Measurements from ENCODE around the gene XRCC6.
"Not testable (repeated sequence)": the region's sequence is repeated elsewhere in the genome, so short reads cannot be mapped to it uniquely, and the experiment has no call there.

The XRCC6 gene

GRCh38 chr22:41648432-41648831 is 27.3 kb downstream of the XRCC6 start:
- FAIRE-seq (no peak), DNase-seq (ENCODE audit: low spot score) (no peak)

- DNase-seq (ENCODE audit: low spot score) (no peak), FAIRE-seq (no peak)
These were observed 29.1 kb downstream of the XRCC6 start for GRCh38 chr22:41650229-41650628.

GRCh38 chr22:41650821-41651220 is 29.7 kb downstream of the XRCC6 start:
- no peak for DNase-seq (ENCODE audit: low spot score)

GRCh38 chr22:41654322-41654721 is 33.2 kb downstream of the XRCC6 start:
- no peak for DNase-seq (ENCODE audit: low spot score)
- FAIRE-seq = no peak

More at GRCh38 chr22:41650821-41651220, 29.7 kb downstream of the XRCC6 start:
- no peak for FAIRE-seq

- FAIRE-seq = no peak
- DNase-seq (ENCODE audit: low spot score) = no peak
These were observed 35.5 kb downstream of the XRCC6 start for GRCh38 chr22:41656556-41656955.

- DNase-seq (ENCODE audit: low spot score) (no peak), FAIRE-seq (no peak)
These were observed 36.6 kb downstream of the XRCC6 start for GRCh38 chr22:41657709-41658108.

GRCh38 chr22:41658869-41659268 is 37.8 kb downstream of the XRCC6 start:
- no peak for DNase-seq (ENCODE audit: low spot score)

GRCh38 chr22:41659941-41660340 is 38.8 kb downstream of the XRCC6 start:
- no peak for FAIRE-seq
- DNase-seq (ENCODE audit: low spot score) = no peak

More at GRCh38 chr22:41658869-41659268, 37.8 kb downstream of the XRCC6 start:
- no peak for FAIRE-seq

GRCh38 chr22:41660416-41660815 is 39.3 kb downstream of the XRCC6 start:
- FAIRE-seq = no peak
- no peak for DNase-seq (ENCODE audit: low spot score)

- no peak for DNase-seq (ENCODE audit: low spot score)
- no peak for FAIRE-seq
These were observed 40.0 kb downstream of the XRCC6 start for GRCh38 chr22:41661088-41661487.

- DNase-seq (ENCODE audit: low spot score) (no peak), FAIRE-seq (no peak)
These were observed 40.6 kb downstream of the XRCC6 start for GRCh38 chr22:41661713-41662112.

- not testable (repeated sequence) for FAIRE-seq; DNase-seq (ENCODE audit: low spot score)
These were observed 42.5 kb downstream of the XRCC6 start for GRCh38 chr22:41663594-41663993.

- no peak for FAIRE-seq
- no peak for DNase-seq (ENCODE audit: low spot score)
These were observed 43.4 kb downstream of the XRCC6 start for GRCh38 chr22:41664490-41664889.

GRCh38 chr22:41664951-41665350 is 43.9 kb downstream of the XRCC6 start:
- DNase-seq (ENCODE audit: low spot score) = no peak
- FAIRE-seq = no peak

- DNase-seq (ENCODE audit: low spot score) = peak; percentile 80
- FAIRE-seq = no peak
These were observed 48.1 kb downstream of the XRCC6 start for GRCh38 chr22:41668971-41669911.

- DNase-seq (ENCODE audit: low spot score) = peak; percentile 62
- FAIRE-seq = not testable (repeated sequence)
These were observed 51.0 kb downstream of the XRCC6 start for GRCh38 chr22:41672096-41672495.

- DNase-seq (ENCODE audit: low spot score) = no peak
- FAIRE-seq = no peak
These were observed 51.9 kb downstream of the XRCC6 start for GRCh38 chr22:41672780-41673509.

- no peak for FAIRE-seq
- no peak for DNase-seq (ENCODE audit: low spot score)
These were observed 53.8 kb downstream of the XRCC6 start for GRCh38 chr22:41674846-41675340.

GRCh38 chr22:41676134-41676533 is 55.0 kb downstream of the XRCC6 start:
- no peak for DNase-seq (ENCODE audit: low spot score)
- no peak for FAIRE-seq

GRCh38 chr22:41681616-41682015 is 60.5 kb downstream of the XRCC6 start:
- no peak for DNase-seq (ENCODE audit: low spot score)
- FAIRE-seq = no peak

GRCh38 chr22:41682033-41682807 is 61.1 kb downstream of the XRCC6 start:
- DNase-seq (ENCODE audit: low spot score) = peak; percentile 68
- FAIRE-seq = no peak

Data from RCC 7860 (cell line).